H9 (cell line): ENCODE measurements around the gene TMEM253. TPM values are rescaled to one million over a fixed set of nuclear protein-coding genes. Genes with fewer than 3 reads are reported as not detected.

ENCODE experiments used
- DNase-seq: peaks from one replicate; pipeline ENCODE4 v3.0.0-alpha.2; 2017
- H2AFZ ChIP-seq: one replicate; pipeline ENCODE4 v1.6.1; 2013; ENCODE audit warnings: mild to moderate bottlenecking, low read length, control low read depth, moderate library complexity
- H2AK5ac ChIP-seq: 2 replicates; pipeline ENCODE4 v1.6.1; 2013; ENCODE audit warnings: low read length, control low read depth, mixed read lengths; ENCODE audit not compliant: insufficient read length
- H2BK120ac ChIP-seq: one replicate; pipeline ENCODE4 v1.6.1; 2013; ENCODE audit warnings: low read depth, mild to moderate bottlenecking, low read length, control low read depth, inconsistent platforms; ENCODE audit not compliant: poor library complexity, severe bottlenecking
- H2BK12ac ChIP-seq: 2 replicates; pipeline ENCODE4 v1.6.1; 2013; ENCODE audit warnings: low read length, control low read depth, mixed read lengths, low read depth; ENCODE audit not compliant: insufficient read length
- H2BK15ac ChIP-seq: 2 replicates; pipeline ENCODE4 v1.6.1; 2013; ENCODE audit warnings: low read depth, low read length, control low read depth
- H2BK20ac ChIP-seq: one replicate; pipeline ENCODE4 v1.6.1; 2013; ENCODE audit warnings: low read depth, mild to moderate bottlenecking, low read length, control low read depth, inconsistent platforms; ENCODE audit not compliant: poor library complexity, severe bottlenecking
- H2BK5ac ChIP-seq: 2 replicates; pipeline ENCODE4 v1.6.1; 2013; ENCODE audit warnings: low read length, control low read depth, mixed read lengths; ENCODE audit not compliant: insufficient read length
- H3K14ac ChIP-seq: 2 replicates; pipeline ENCODE4 v1.6.1; 2013; ENCODE audit warnings: low read length, control low read depth; ENCODE audit not compliant: insufficient read depth
- H3K18ac ChIP-seq: 2 replicates; pipeline ENCODE4 v1.6.1; 2013; ENCODE audit warnings: low read depth, mild to moderate bottlenecking, mixed read lengths, low read length, control low read depth; ENCODE audit not compliant: insufficient read length
- H3K23ac ChIP-seq: 2 replicates; pipeline ENCODE4 v1.6.1; 2013; ENCODE audit warnings: low read length, control low read depth, mixed read lengths, low read depth; ENCODE audit not compliant: insufficient read length
- H3K23me2 ChIP-seq: 2 replicates; pipeline ENCODE4 v1.6.1; 2013; ENCODE audit warnings: low read depth, mild to moderate bottlenecking, mixed read lengths, low read length, control low read depth; ENCODE audit not compliant: insufficient read length, poor library complexity, severe bottlenecking
- H3K27ac ChIP-seq: 2 replicates; pipeline ENCODE4 v1.5.1; 2013; ENCODE audit warnings: low read length, control low read depth, mixed read lengths, low read depth; ENCODE audit not compliant: insufficient read length
- H3K27me3 ChIP-seq: 2 replicates; pipeline ENCODE4 v1.6.1; 2013; ENCODE audit warnings: low read length, control low read depth, inconsistent platforms; ENCODE audit not compliant: insufficient read depth
- H3K4ac ChIP-seq: 2 replicates; pipeline ENCODE4 v1.6.1; 2013; ENCODE audit warnings: low read depth, mild to moderate bottlenecking, control low read depth, inconsistent platforms, low read length, moderate library complexity
- H3K4me1 ChIP-seq: 2 replicates; pipeline ENCODE4 v1.6.1; 2013; ENCODE audit warnings: low read length, control low read depth, inconsistent platforms; ENCODE audit not compliant: insufficient read depth
- H3K4me2 ChIP-seq: 2 replicates; pipeline ENCODE4 v1.6.1; 2013; ENCODE audit warnings: low read length, control low read depth, mixed read lengths; ENCODE audit not compliant: insufficient read length, insufficient read depth
- H3K56ac ChIP-seq: 2 replicates; pipeline ENCODE4 v1.6.1; 2013; ENCODE audit warnings: low read depth, mild to moderate bottlenecking, mixed read lengths, low read length, control low read depth; ENCODE audit not compliant: insufficient read length
- H3K79me1 ChIP-seq: 2 replicates; pipeline ENCODE4 v1.6.1; 2013; ENCODE audit warnings: low read depth, mild to moderate bottlenecking, moderate library complexity, low read length, control low read depth, inconsistent platforms; ENCODE audit not compliant: insufficient read depth, poor library complexity, severe bottlenecking
- H3K79me2 ChIP-seq: 2 replicates; pipeline ENCODE4 v1.6.1; 2013; ENCODE audit warnings: low read length, control low read depth, inconsistent platforms; ENCODE audit not compliant: insufficient read depth
- H3K9ac ChIP-seq: 2 replicates; pipeline ENCODE4 v1.6.1; 2013; ENCODE audit warnings: low read length, control low read depth, mixed read lengths; ENCODE audit not compliant: insufficient read length; ENCODE audit errors: extremely low read depth
- H3K9me3 ChIP-seq: one replicate; pipeline ENCODE4 v1.6.1; 2013; ENCODE audit warnings: low read depth, low read length, inconsistent platforms; ENCODE audit not compliant: control insufficient read depth
- H3T11ph ChIP-seq: one replicate; pipeline ENCODE4 v1.6.1; 2013; ENCODE audit warnings: mild to moderate bottlenecking, low read length, control low read depth, inconsistent platforms
- H4K20me1 ChIP-seq: one replicate; pipeline ENCODE4 v1.6.1; 2013; ENCODE audit not compliant: control insufficient read depth, insufficient read length, insufficient read depth
- H4K5ac ChIP-seq: 2 replicates; pipeline ENCODE4 v1.6.1; 2013; ENCODE audit warnings: low read depth, mild to moderate bottlenecking, mixed read lengths, low read length, control low read depth; ENCODE audit not compliant: insufficient read length
- H4K8ac ChIP-seq: replicated peaks from 2 replicates; pipeline ENCODE4 v1.6.1; 2013; ENCODE audit warnings: low read length, control low read depth, mixed read lengths, low read depth; ENCODE audit not compliant: insufficient read length
- H4K91ac ChIP-seq: 2 replicates; pipeline ENCODE4 v1.6.1; 2013; ENCODE audit warnings: low read depth, mild to moderate bottlenecking, moderate library complexity, mixed read lengths, low read length, control low read depth; ENCODE audit not compliant: insufficient read length
- H3K27ac Mint-ChIP-seq, 3 experiments: 2 replicates in 2 of 3; 3 replicates in 1 of 3; pipeline ENCODE4 v1.8.0; 2020 to 2021; ENCODE audit warnings: mixed read lengths in 3 of 3, mild to moderate bottlenecking in 1 of 3, moderate library complexity in 1 of 3
- H3K27me3 Mint-ChIP-seq: 2 replicates; pipeline ENCODE4 v1.8.0; 2021; ENCODE audit warnings: low read depth, mild to moderate bottlenecking, moderate library complexity, mixed read lengths
- H3K36me3 Mint-ChIP-seq, 3 experiments: 2 replicates in 2 of 3; 3 replicates in 1 of 3; pipeline ENCODE4 v1.8.0; 2020 to 2021; ENCODE audit warnings: low read depth in 3 of 3, mixed read lengths in 3 of 3; ENCODE audit not compliant: insufficient read depth in 1 of 3
- H3K4me1 Mint-ChIP-seq, 2 experiments: 2 replicates each; pipeline ENCODE4 v1.8.0; 2020; ENCODE audit warnings: mixed read lengths in 2 of 2
- H3K4me3 Mint-ChIP-seq, 2 experiments: 2 replicates in 1 of 2; 3 replicates in 1 of 2; pipeline ENCODE4 v1.8.0; 2020 to 2021; ENCODE audit warnings: mild to moderate bottlenecking in 2 of 2, mixed read lengths in 2 of 2, moderate library complexity in 1 of 2
- H3K9me3 Mint-ChIP-seq, 2 experiments: 2 replicates in 1 of 2; 3 replicates in 1 of 2; pipeline ENCODE4 v1.8.0; 2020; ENCODE audit warnings: mild to moderate bottlenecking in 2 of 2, mixed read lengths in 2 of 2, moderate library complexity in 1 of 2
- CTCF ChIP-seq: fragments of 200-600 bp; sonication (generic); conservative IDR thresholded peaks from 3 replicates; pipeline ENCODE4 v1.8.0; 2021; ENCODE audit warnings: antibody characterized with exemption, mild to moderate bottlenecking
- WGBS: extraction: QIAGEN DNeasy Blood & Tissue Kit; methylation state at CpG from one replicate; pipeline ENCODE4 v1.1.7; 2013; ENCODE audit warnings: missing lambda C conversion rate, low lambda C conversion rate, mixed read lengths; ENCODE audit not compliant: insufficient read length; ENCODE audit errors: extremely low coverage; 5-methylcytosine and 5-hydroxymethylcytosine counted together
- total RNA-seq: library from RNA; stranded (reverse); gene quantifications from 2 replicates; pipeline ENCODE4 v1.2.1, GENCODE V29; 2021

The TMEM253 gene
- total RNA-seq, 1 experiment from 2014 or later, result 2.2 TPM

DNA sequence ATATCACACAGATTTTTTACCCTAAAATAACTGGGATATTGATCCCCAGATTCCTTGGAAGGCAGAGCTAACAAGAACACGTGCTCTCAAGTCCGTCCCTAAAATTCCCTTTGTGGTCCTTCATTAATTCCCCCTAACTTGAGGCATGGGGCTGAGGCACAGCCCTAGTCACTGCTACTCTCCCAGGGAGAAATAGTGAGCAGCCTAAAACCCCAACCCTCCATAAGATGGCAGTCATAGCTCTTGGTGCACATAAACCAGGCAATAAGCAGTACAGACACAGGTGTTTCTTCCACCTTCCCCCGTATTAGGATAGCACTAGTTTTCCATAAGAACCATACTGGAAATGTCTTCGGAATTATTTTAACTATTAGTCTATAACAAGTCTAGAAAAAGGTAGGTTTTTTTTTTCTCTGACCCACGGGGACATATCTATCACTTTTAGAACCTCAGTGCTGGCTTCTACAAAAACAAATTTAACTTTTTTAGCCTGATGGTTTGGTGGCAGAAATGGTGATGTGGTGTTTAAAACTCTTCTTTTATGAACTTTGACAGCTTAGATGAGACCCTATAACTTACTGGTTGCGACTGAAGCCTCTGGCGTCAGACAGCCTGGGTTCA lies 33.9 kb upstream of the TMEM253 start:
- H3K27me3 Mint-ChIP-seq, result peaks cover 21% of the 10 kb centered on the region
- Histone ChIP-seq H4K5ac (no peak overlapping the region), H3K9ac (no peak overlapping the region), H4K8ac (no peak overlapping the region), H3K23me2 (peaks cover 30% of the 10 kb centered on the region), H3K4me1 (no peaks in the 10 kb centered on the region; the same call in 1 of the 2 replicates), H4K20me1 (no peaks in the 10 kb centered on the region), H4K91ac (no peak overlapping the region), H3K79me2 (no peaks in the 10 kb centered on the region), H3K23ac (no peak overlapping the region), H3K27ac (no peak overlapping the region), H2BK20ac (no peak overlapping the region), H2AFZ (no peak overlapping the region), H3K4me2 (no peak overlapping the region), H3K18ac (no peak overlapping the region), H2BK5ac (no peak overlapping the region), H3K79me1 (no peaks in the 10 kb centered on the region), H2AK5ac (no peak overlapping the region), H3K27me3 (no peaks in the 10 kb centered on the region), H3T11ph (no peak overlapping the region), H3K56ac (no peak overlapping the region), H3K4ac (no peak overlapping the region), H2BK15ac (no peak overlapping the region), H3K9me3 (no peaks in the 10 kb centered on the region), H2BK12ac (no peak overlapping the region), H3K14ac (no peak overlapping the region), H2BK120ac (no peak overlapping the region)
- H3K4me3 Mint-ChIP-seq, result no peak overlapping the region; a peak in 1 of 5 replicates
- no peak overlapping the region; a peak in 1 of 7 replicates for H3K27ac Mint-ChIP-seq
- H3K9me3 Mint-ChIP-seq, result no peaks in the 10 kb centered on the region
- peaks cover 24 to 28% of the 10 kb centered on the region in 2 experiments for H3K4me1 Mint-ChIP-seq
- WGBS, result no CpG with 5 or more reads among the region's 7 CpGs
- DNase-seq, result no peak
- peaks cover 0 to 3% (median 0%) of the 10 kb centered on the region in 3 experiments; a peak in 3 of 7 replicates for H3K36me3 Mint-ChIP-seq
- peak; percentile 43; the same call in 2 of the 3 replicates for TF ChIP-seq CTCF
